H1 (cell line): ENCODE results near the gene ZNF581. TPM values are rescaled to one million over a fixed set of nuclear protein-coding genes. Genes with fewer than 3 reads are reported as not detected.

Experiments
- CTCF ChIA-PET: fragments of 300-600 bp; sonication (Branson Sonifier 250); formaldehyde crosslinking; loops from one replicate; lab custom pipeline; 2021; ENCODE audit not compliant: partially characterized antibody; lab: Charles Lee
- POLR2A ChIA-PET: fragments of 300-600 bp; sonication (Branson Sonifier 250); formaldehyde crosslinking; loops from one replicate; lab custom pipeline; 2021; ENCODE audit warnings: inconsistent platforms; ENCODE audit not compliant: partially characterized antibody; lab: Charles Lee
- DNase-seq, 2 experiments: peaks; one replicate each; pipeline versions ENCODE4 v3.0.0 to v3.0.0-alpha.2; 2010 to 2022; ENCODE audit warnings: low spot score in 2 of 2, low read depth in 1 of 2, mixed read lengths in 1 of 2
- FAIRE-seq: peaks from 2 replicates; lab custom pipeline; 2011; peaks lifted over from hg19 to GRCh38; lab: Jason Lieb, UNC
- H2AFZ ChIP-seq: 2 replicates; pipeline ENCODE4 v1.8.1; 2012; ENCODE audit warnings: low read length, inconsistent platforms
- H2AK5ac ChIP-seq: 2 replicates; pipeline ENCODE4 v1.6.1; 2013; ENCODE audit warnings: low read depth, low read length
- H2BK120ac ChIP-seq: replicated peaks from 2 replicates; pipeline ENCODE3; 2013; ENCODE audit warnings: low read depth, low read length, inconsistent platforms
- H2BK12ac ChIP-seq: 2 replicates; pipeline ENCODE4 v1.6.1; 2013; ENCODE audit warnings: low read depth, low read length
- H2BK15ac ChIP-seq: 2 replicates; pipeline ENCODE4 v1.6.1; 2013; ENCODE audit warnings: low read length
- H2BK20ac ChIP-seq: 2 replicates; pipeline ENCODE4 v1.6.1; 2013; ENCODE audit warnings: low read length
- H2BK5ac ChIP-seq: 2 replicates; pipeline ENCODE4 v1.6.1; 2013; ENCODE audit warnings: low read depth, low read length
- H3K14ac ChIP-seq: 2 replicates; pipeline ENCODE4 v1.6.1; 2013; ENCODE audit warnings: inconsistent platforms; ENCODE audit not compliant: insufficient read length
- H3K18ac ChIP-seq: 2 replicates; pipeline ENCODE4 v1.6.1; 2013; ENCODE audit warnings: low read length; ENCODE audit errors: extremely low read depth
- H3K23ac ChIP-seq: 2 replicates; pipeline ENCODE4 v1.6.1; 2013; ENCODE audit warnings: inconsistent platforms; ENCODE audit not compliant: insufficient read length
- H3K23me2 ChIP-seq: 2 replicates; pipeline ENCODE4 v1.6.1; 2013; ENCODE audit warnings: low read depth, low read length
- H3K27ac ChIP-seq: 2 replicates; pipeline ENCODE4 v1.6.1; 2011; ENCODE audit warnings: low read depth, low read length, inconsistent platforms
- H3K27me3 ChIP-seq, 4 experiments: replicated peaks in 1 of 4; 1 replicate in 1 of 4; 2 replicates in 3 of 4; pipeline versions ENCODE4 v1.6.1 to v1.8.1; 2011 to 2013; ENCODE audit warnings: low read length in 3 of 4, mild to moderate bottlenecking in 3 of 4, inconsistent platforms in 2 of 4, mixed read lengths in 2 of 4, moderate library complexity in 1 of 4; ENCODE audit not compliant: control insufficient read depth in 3 of 4, insufficient read depth in 3 of 4; ENCODE audit errors: extremely low read depth in 1 of 4
- H3K36me3 ChIP-seq, 4 experiments: 2 replicates each; pipeline versions ENCODE4 v1.6.1 to v1.8.1; 2011 to 2013; ENCODE audit warnings: mild to moderate bottlenecking in 4 of 4, low read length in 3 of 4, moderate library complexity in 2 of 4, control low read depth in 1 of 4, inconsistent platforms in 1 of 4; ENCODE audit not compliant: insufficient read depth in 4 of 4, control insufficient read depth in 2 of 4
- H3K4ac ChIP-seq: replicated peaks from 2 replicates; pipeline ENCODE3; 2013; ENCODE audit warnings: low read length, low read depth, mixed read lengths, inconsistent platforms; ENCODE audit not compliant: insufficient read length
- H3K4me1 ChIP-seq, 4 experiments: replicated peaks in 1 of 4; 1 replicate in 1 of 4; 2 replicates in 3 of 4; pipeline versions ENCODE4 v1.6.1 to v1.8.1; 2011 to 2013; ENCODE audit warnings: low read length in 3 of 4, inconsistent platforms in 2 of 4, mixed read lengths in 1 of 4; ENCODE audit not compliant: insufficient read depth in 4 of 4, control insufficient read depth in 3 of 4
- H3K4me2 ChIP-seq, 2 experiments: 2 replicates each; pipeline versions ENCODE4 v1.6.1 to v1.8.1; 2011 to 2013; ENCODE audit warnings: low read depth in 2 of 2, low read length in 2 of 2, control low read depth in 1 of 2, inconsistent platforms in 1 of 2, mild to moderate bottlenecking in 1 of 2; ENCODE audit not compliant: insufficient read depth in 1 of 2
- H3K4me3 ChIP-seq, 4 experiments: fragments of 200-600, 300-600 bp in 1 of 4; sonication (generic), shearing (Covaris generic), sonication (Bioruptor Twin) in 1 of 4; 2 replicates each; pipeline versions ENCODE4 v1.5.1 to v1.8.1; 2011 to 2016; ENCODE audit warnings: low read length in 4 of 4, low read depth in 3 of 4, control low read depth in 2 of 4, inconsistent platforms in 2 of 4, mild to moderate bottlenecking in 2 of 4, mixed read lengths in 1 of 4, moderate library complexity in 1 of 4; ENCODE audit not compliant: insufficient read depth in 2 of 4; ENCODE audit errors: extremely low read depth in 1 of 4
- H3K56ac ChIP-seq: replicated peaks from 2 replicates; pipeline ENCODE3; 2013; ENCODE audit warnings: low read depth, mild to moderate bottlenecking, mixed read lengths, low read length, inconsistent platforms; ENCODE audit not compliant: insufficient read length
- H3K79me1 ChIP-seq: 2 replicates; pipeline ENCODE4 v1.6.1; 2013; ENCODE audit warnings: low read depth, low read length, control low read depth
- H3K79me2 ChIP-seq, 2 experiments: 2 replicates each; pipeline versions ENCODE4 v1.6.1 to v1.8.1; 2012 to 2013; ENCODE audit warnings: low read length in 2 of 2, mild to moderate bottlenecking in 2 of 2, inconsistent platforms in 1 of 2; ENCODE audit not compliant: insufficient read depth in 2 of 2, control insufficient read depth in 1 of 2
- H3K9ac ChIP-seq, 4 experiments: replicated peaks in 1 of 4; 1 replicate in 1 of 4; 2 replicates in 3 of 4; pipeline versions ENCODE4 v1.6.1 to v1.8.1; 2011 to 2013; ENCODE audit warnings: low read depth in 3 of 4, low read length in 3 of 4, control low read depth in 2 of 4, mild to moderate bottlenecking in 2 of 4, moderate library complexity in 2 of 4, inconsistent platforms in 1 of 4; ENCODE audit errors: extremely low read depth in 1 of 4
- H3K9me3 ChIP-seq, 2 experiments: 2 replicates each; pipeline versions ENCODE4 v1.6.1 to v1.8.1; 2012 to 2013; ENCODE audit warnings: mild to moderate bottlenecking in 2 of 2, moderate library complexity in 2 of 2, control low read depth in 1 of 2, inconsistent platforms in 1 of 2, low read depth in 1 of 2, low read length in 1 of 2, mixed read lengths in 1 of 2; ENCODE audit not compliant: insufficient read depth in 2 of 2
- H4K20me1 ChIP-seq, 2 experiments: replicated peaks in 1 of 2; 2 replicates each; pipeline versions ENCODE3 to v1.8.1; 2011 to 2013; ENCODE audit warnings: inconsistent platforms in 2 of 2, low read length in 2 of 2, mild to moderate bottlenecking in 1 of 2; ENCODE audit not compliant: insufficient read depth in 2 of 2, control insufficient read depth in 1 of 2
- H4K5ac ChIP-seq: 2 replicates; pipeline ENCODE4 v1.6.1; 2013; ENCODE audit warnings: low read length, low read depth, mixed read lengths, inconsistent platforms; ENCODE audit not compliant: insufficient read length
- H4K8ac ChIP-seq: 2 replicates; pipeline ENCODE4 v1.8.0; 2013; ENCODE audit warnings: mild to moderate bottlenecking, moderate library complexity, low read length, inconsistent platforms; ENCODE audit not compliant: insufficient read depth; ENCODE audit errors: extremely low read depth
- H4K91ac ChIP-seq: replicated peaks from 2 replicates; pipeline ENCODE3; 2013; ENCODE audit warnings: low read length, mixed read lengths, inconsistent platforms; ENCODE audit not compliant: insufficient read length
- RBBP5 ChIP-seq: IDR thresholded peaks from 2 replicates; pipeline ENCODE4 v1.7.1; 2012; ENCODE audit warnings: low read depth, mild to moderate bottlenecking, inconsistent platforms, low read length, moderate library complexity, borderline replicate concordance
- SP4 ChIP-seq: IDR thresholded peaks from 2 replicates; pipeline ENCODE4 v1.6.1; 2012; ENCODE audit warnings: low read length, inconsistent platforms
- WGBS, 2 experiments: shearing (Covaris generic) in 1 of 2; methylation state at CpG; one replicate each; pipeline versions ENCODE4 v1.1.6 to v1.1.7; 2013 to 2015; ENCODE audit warnings: low lambda C conversion rate in 2 of 2, mixed read lengths in 2 of 2, inconsistent platforms in 1 of 2, low coverage in 1 of 2, missing lambda C conversion rate in 1 of 2; ENCODE audit not compliant: insufficient replicate concordance in 2 of 2, insufficient coverage in 1 of 2, insufficient read length in 1 of 2; ENCODE audit errors: extremely low coverage in 1 of 2, missing lambda C conversion rate in 1 of 2; 5-methylcytosine and 5-hydroxymethylcytosine counted together
- polyA plus RNA-seq, 7 experiments: library from polyadenylated mRNA; depleted of rRNA in 3 of 7; stranded (reverse) in 5 of 7; unstranded in 2 of 7; fragments of >200 nt in 5 of 7; fragments of 200-250 nt in 2 of 7; gene quantifications; 1 replicate in 5 of 7; 2 replicates in 1 of 7; 4 replicates in 1 of 7; pipeline versions ENCODE4 v1.2.1 to v1.2.3, GENCODE V29; 2011 to 2013; ENCODE audit warnings: missing spikeins in 2 of 7, mixed read lengths in 2 of 7
- total RNA-seq: library from RNA; stranded (reverse); fragmentation: NEBNext Ultra II Directional; extraction: Animal tissue kit (Norgen Biotek cat#: 25700); gene quantifications from 2 replicates; pipeline ENCODE4 v1.2.1, GENCODE V29; 2021

Gene ZNF581
- total and polyA plus RNA-seq, 2 of the 8 experiments (the other 6 are each of a cell fraction or from before 2014, with no cell fraction given): 73.0 to 76.1 TPM

DNA sequence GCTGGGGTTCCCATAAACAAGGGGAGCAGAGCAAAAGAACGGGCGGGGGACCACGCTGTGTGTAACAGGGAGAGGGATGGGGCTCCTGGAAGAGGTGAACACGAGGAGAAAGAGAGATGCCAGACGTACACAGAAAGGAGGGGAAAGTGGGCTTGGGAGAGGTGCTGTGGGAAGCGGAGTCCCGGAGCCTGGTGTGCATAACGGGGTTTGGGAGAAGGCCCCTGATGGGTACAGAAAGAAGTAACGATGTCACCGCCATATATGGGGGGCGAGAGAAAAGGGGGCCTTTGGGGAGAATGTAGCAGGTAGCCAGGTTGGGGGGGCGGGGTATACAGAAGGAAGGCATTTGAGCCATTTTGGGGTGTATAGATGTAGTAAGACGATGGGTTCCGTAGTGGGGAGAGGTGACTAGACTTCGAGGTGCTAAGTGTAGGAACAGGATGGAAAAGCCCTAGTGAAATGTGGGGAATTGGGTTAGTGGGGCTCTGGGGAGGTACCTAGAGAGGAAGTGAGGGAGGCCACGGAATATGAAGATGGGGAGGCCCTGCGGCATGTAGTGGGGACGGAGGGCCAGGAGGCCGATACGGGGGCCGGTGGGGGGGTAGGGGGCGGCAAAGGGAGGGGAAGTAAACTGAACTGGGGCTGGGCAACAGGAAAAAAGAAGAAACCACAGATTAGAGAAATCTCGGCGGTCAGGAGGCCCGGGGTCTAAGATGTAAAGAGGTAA, 1.9 kb upstream of the ZNF581 start:
- H2BK20ac ChIP-seq: no peak overlapping the region
- no peak overlapping the region for H3K23ac ChIP-seq
- H3K36me3 ChIP-seq: peaks cover 7 to 13% (median 10%) of the 10 kb centered on the region in 4 experiments
- no peak overlapping the region for H2AK5ac ChIP-seq
- H3K56ac ChIP-seq: peak overlapping the region; percentile 40
- FAIRE-seq (no peak), DNase-seq (no peak)
- CTCF ChIA-PET: interaction anchor here (1.3 to 4.0 kb wide), 3 partner anchors 9 to 35 kb away, joined by 3 to 18 read pairs (median 10); no protein-coding TSS in a partner anchor
- peaks cover 0 to 16% (median 10%) of the 10 kb centered on the region in 4 experiments; a peak in 6 of 7 replicates for H3K4me1 ChIP-seq
- H3K9ac ChIP-seq: peak overlapping the region; percentile 34 to 78 (median 42); a peak in 5 of 7 replicates
- peaks cover 28% of the 10 kb centered on the region for H3K23me2 ChIP-seq
- peaks cover 2 to 7% of the 10 kb centered on the region in 2 experiments for H4K20me1 ChIP-seq
- H3K27ac ChIP-seq: peak overlapping the region; percentile 10; the same call in 1 of the 2 replicates
- peak overlapping the region; percentile 15 for H4K91ac ChIP-seq
- H4K8ac ChIP-seq: no peak overlapping the region; the same call in 1 of the 2 replicates
- peak overlapping the region; percentile 68 to 98 (median 80) for H3K4me3 ChIP-seq
- H4K5ac ChIP-seq: peak overlapping the region; percentile 50
- no peak overlapping the region for H2AFZ ChIP-seq
- peak overlapping the region; percentile 55 for H3K18ac ChIP-seq
- H2BK12ac ChIP-seq: no peak overlapping the region
- no peaks in the 10 kb centered on the region; a peak in 1 of 4 replicates for H3K9me3 ChIP-seq
- peaks cover 4 to 28% of the 10 kb centered on the region in 2 experiments; a peak in 3 of 4 replicates for H3K79me2 ChIP-seq
- no peak overlapping the region for H2BK120ac ChIP-seq
- POLR2A ChIA-PET: interaction anchor here (0.7 to 9.2 kb wide), 9 partner anchors 8 to 43 kb away, joined by 3 to 96 read pairs (median 6); partner anchors contain the start of genes U2AF2 and ZNF784
- no peak overlapping the region for H3K14ac ChIP-seq
- peak overlapping the region; percentile 61 for H3K4ac ChIP-seq
- H3K4me2 ChIP-seq: peak overlapping the region; percentile 87 to 99
- 1% methylated on average over 13 of the region's 25 CpGs; no CpG with 5 or more reads in 1 of the 2 experiments for WGBS, 2 experiments
- peak overlapping the region; percentile 35; the same call in 1 of the 2 replicates for H2BK5ac ChIP-seq
- H3K27me3 ChIP-seq: no peaks in the 10 kb centered on the region
- H3K79me1 ChIP-seq: peaks cover 14% of the 10 kb centered on the region
- no peak overlapping the region for H2BK15ac ChIP-seq
- TF ChIP-seq SP4 (no peak), RBBP5 (no peak)
